Measurements from ENCODE around the gene LGMN.
"Not testable (repeated sequence)": the region's sequence is repeated elsewhere in the genome, so short reads cannot be mapped to it uniquely, and the experiment has no call there.

The LGMN gene

GRCh38 chr14:92733007-92733406, 15.4 kb downstream of the LGMN start:
- in situ Hi-C loops (cut with HindIII; ENCODE audit: low pct_ligation_motif_present, low pct_unique_long_range_greater_than_20kb, low sequenced_read_pairs), result no loop called here
- DNase-seq, result no peak

GRCh38 chr14:92731622-92732115, 16.8 kb downstream of the LGMN start:
- in situ Hi-C loops (cut with HindIII; ENCODE audit: low pct_ligation_motif_present, low pct_unique_long_range_greater_than_20kb, low sequenced_read_pairs), result no loop called here
- DNase-seq, result no peak

GRCh38 chr14:92729634-92730358, 18.6 kb downstream of the LGMN start:
- in situ Hi-C loops (cut with HindIII; ENCODE audit: low pct_ligation_motif_present, low pct_unique_long_range_greater_than_20kb, low sequenced_read_pairs), result no loop called here
- DNase-seq, result peak; percentile 80

GRCh38 chr14:92728759-92729364, 19.6 kb downstream of the LGMN start:
- peak; percentile 81 for DNase-seq
- in situ Hi-C loops (cut with HindIII; ENCODE audit: low pct_ligation_motif_present, low pct_unique_long_range_greater_than_20kb, low sequenced_read_pairs), result no loop called here

GRCh38 chr14:92726933-92727262, 21.5 kb downstream of the LGMN start:
- DNase-seq, result no peak
- in situ Hi-C loops (cut with HindIII; ENCODE audit: low pct_ligation_motif_present, low pct_unique_long_range_greater_than_20kb, low sequenced_read_pairs), result no loop called here

GRCh38 chr14:92726135-92726932, 22.1 kb downstream of the LGMN start:
- peak; percentile 42 for DNase-seq
- in situ Hi-C loops (cut with HindIII; ENCODE audit: low pct_ligation_motif_present, low pct_unique_long_range_greater_than_20kb, low sequenced_read_pairs), result no loop called here

- in situ Hi-C loops (cut with HindIII; ENCODE audit: low pct_ligation_motif_present, low pct_unique_long_range_greater_than_20kb, low sequenced_read_pairs), result no loop called here
- no peak for DNase-seq
Observed at GRCh38 chr14:92724516-92725340, 23.7 kb downstream of the LGMN start.

GRCh38 chr14:92719890-92720323, 28.5 kb downstream of the LGMN start:
- in situ Hi-C loops (cut with HindIII; ENCODE audit: low pct_ligation_motif_present, low pct_unique_long_range_greater_than_20kb, low sequenced_read_pairs), result no loop called here
- DNase-seq, result no peak

- in situ Hi-C loops (cut with HindIII; ENCODE audit: low pct_ligation_motif_present, low pct_unique_long_range_greater_than_20kb, low sequenced_read_pairs), result no loop called here
- DNase-seq, result no peak
Observed at GRCh38 chr14:92719421-92719820, 29.0 kb downstream of the LGMN start.

- DNase-seq, result no peak
- in situ Hi-C loops (cut with HindIII; ENCODE audit: low pct_ligation_motif_present, low pct_unique_long_range_greater_than_20kb, low sequenced_read_pairs), result no loop called here
Observed at GRCh38 chr14:92718664-92719063, 29.8 kb downstream of the LGMN start.

GRCh38 chr14:92717571-92718042, 30.8 kb downstream of the LGMN start:
- DNase-seq, result no peak
- in situ Hi-C loops (cut with HindIII; ENCODE audit: low pct_ligation_motif_present, low pct_unique_long_range_greater_than_20kb, low sequenced_read_pairs), result no loop called here

- in situ Hi-C loops (cut with HindIII; ENCODE audit: low pct_ligation_motif_present, low pct_unique_long_range_greater_than_20kb, low sequenced_read_pairs), result no loop called here
- DNase-seq, result no peak
Observed at GRCh38 chr14:92716131-92716530, 32.3 kb downstream of the LGMN start.

- peak; percentile 67 for DNase-seq
- in situ Hi-C loops (cut with HindIII; ENCODE audit: low pct_ligation_motif_present, low pct_unique_long_range_greater_than_20kb, low sequenced_read_pairs), result not testable (repeated sequence)
Observed at GRCh38 chr14:92714739-92715307, 33.6 kb downstream of the LGMN start.

- no peak for DNase-seq
- in situ Hi-C loops (cut with HindIII; ENCODE audit: low pct_ligation_motif_present, low pct_unique_long_range_greater_than_20kb, low sequenced_read_pairs), result no loop called here
Observed at GRCh38 chr14:92712654-92713051, 35.8 kb downstream of the LGMN start.

GRCh38 chr14:92711976-92712653, 36.3 kb downstream of the LGMN start:
- in situ Hi-C loops (cut with HindIII; ENCODE audit: low pct_ligation_motif_present, low pct_unique_long_range_greater_than_20kb, low sequenced_read_pairs), result no loop called here
- no peak for DNase-seq

GRCh38 chr14:92710001-92710341, 38.5 kb downstream of the LGMN start:
- in situ Hi-C loops (cut with HindIII; ENCODE audit: low pct_ligation_motif_present, low pct_unique_long_range_greater_than_20kb, low sequenced_read_pairs), result no loop called here
- DNase-seq, result no peak

- in situ Hi-C loops (cut with HindIII; ENCODE audit: low pct_ligation_motif_present, low pct_unique_long_range_greater_than_20kb, low sequenced_read_pairs), result no loop called here
- DNase-seq, result no peak
Observed at GRCh38 chr14:92709340-92710000, 39.0 kb downstream of the LGMN start.
